Esophagus muscularis mucosa (tissue), 4 donors: Measurements from ENCODE around the gene FGF8.

Source experiments
- EP300 ChIP-seq: sonication (generic); formaldehyde crosslinking; IDR thresholded peaks from one replicate; pipeline ENCODE4 v1.6.1; 2017; ENCODE audit warnings: antibody characterized with exemption
- POLR2A ChIP-seq: fragments of 450-650 bp; IDR thresholded peaks from one replicate; pipeline ENCODE4 v1.6.1; 2017; ENCODE audit warnings: antibody characterized with exemption, moderate library complexity, mild to moderate bottlenecking, low read depth
- POLR2AphosphoS5 ChIP-seq, 2 donors: sonication (generic); formaldehyde crosslinking; IDR thresholded peaks; one replicate each; pipeline ENCODE4 v1.6.1; 2017; ENCODE audit warnings: antibody characterized with exemption in 2 of 2
- TF ChIP-seq, protein P1 (sequence below), 3 experiments: fragments of 200-600 bp in 2 of 3; fragments of 450-650 bp in 1 of 3; sonication (generic) in 2 of 3; IDR thresholded peaks; one replicate each; pipeline ENCODE4 v1.5.1; 2017 to 2019; ENCODE audit warnings: antibody characterized with exemption in 3 of 3, mild to moderate bottlenecking in 2 of 3, moderate library complexity in 1 of 3

DNA sequence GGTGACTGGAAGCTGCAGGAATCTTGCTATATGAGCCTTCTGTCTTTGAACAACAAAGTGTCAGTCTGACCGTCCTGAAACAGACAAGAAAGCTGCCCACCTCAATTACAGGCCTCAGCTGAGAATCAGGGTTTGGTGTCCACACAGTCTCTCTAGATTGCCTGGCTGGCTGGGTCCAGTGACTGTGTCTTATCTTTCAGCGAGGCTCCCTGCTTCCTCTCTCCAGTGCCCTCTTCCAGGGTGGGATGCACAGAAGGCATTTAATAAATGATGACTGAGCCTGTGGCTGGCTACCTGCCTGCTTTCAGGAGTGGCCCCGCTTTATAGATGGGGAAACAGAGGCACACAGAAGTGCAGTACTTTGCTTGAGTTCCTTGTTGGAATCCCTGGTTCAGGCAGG lies 27.4 kb downstream of the FGF8 start:
- TF ChIP-seq, protein P1, sequence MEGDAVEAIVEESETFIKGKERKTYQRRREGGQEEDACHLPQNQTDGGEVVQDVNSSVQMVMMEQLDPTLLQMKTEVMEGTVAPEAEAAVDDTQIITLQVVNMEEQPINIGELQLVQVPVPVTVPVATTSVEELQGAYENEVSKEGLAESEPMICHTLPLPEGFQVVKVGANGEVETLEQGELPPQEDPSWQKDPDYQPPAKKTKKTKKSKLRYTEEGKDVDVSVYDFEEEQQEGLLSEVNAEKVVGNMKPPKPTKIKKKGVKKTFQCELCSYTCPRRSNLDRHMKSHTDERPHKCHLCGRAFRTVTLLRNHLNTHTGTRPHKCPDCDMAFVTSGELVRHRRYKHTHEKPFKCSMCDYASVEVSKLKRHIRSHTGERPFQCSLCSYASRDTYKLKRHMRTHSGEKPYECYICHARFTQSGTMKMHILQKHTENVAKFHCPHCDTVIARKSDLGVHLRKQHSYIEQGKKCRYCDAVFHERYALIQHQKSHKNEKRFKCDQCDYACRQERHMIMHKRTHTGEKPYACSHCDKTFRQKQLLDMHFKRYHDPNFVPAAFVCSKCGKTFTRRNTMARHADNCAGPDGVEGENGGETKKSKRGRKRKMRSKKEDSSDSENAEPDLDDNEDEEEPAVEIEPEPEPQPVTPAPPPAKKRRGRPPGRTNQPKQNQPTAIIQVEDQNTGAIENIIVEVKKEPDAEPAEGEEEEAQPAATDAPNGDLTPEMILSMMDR (IDR thresholded peaks at IDR 0.05), result no peak
- TF ChIP-seq POLR2A (no peak), POLR2AphosphoS5 (IDR thresholded peaks at IDR 0.05) (no peak), EP300 (no peak)
